Measurements from ENCODE around the gene TBC1D16. TPM values are rescaled to one million over a fixed set of nuclear protein-coding genes. Genes with fewer than 3 reads are reported as not detected.
"Not testable (repeated sequence)": the region's sequence is repeated elsewhere in the genome, so short reads cannot be mapped to it uniquely, and the experiment has no call there.

Gene TBC1D16
- total and polyA plus RNA-seq, 2 donors from 2014 or later, result 9.1 to 68.0 TPM

- H3K27me3 ChIP-seq (ENCODE audit: control insufficient read depth, insufficient read depth, low read length), result no peaks in the 10 kb centered on the region
- TF ChIP-seq CTCF (IDR thresholded peaks at IDR 0.05; ENCODE audit: borderline replicate concordance, extremely low read depth, insufficient read depth), result no peak
- no peaks in the 10 kb centered on the region for H3K36me3 ChIP-seq (ENCODE audit: control insufficient read depth in 2 of 3, insufficient read depth in 3 of 3, low read length in 3 of 3)
- no peak for FAIRE-seq
- no peaks in the 10 kb centered on the region for H3K4me1 ChIP-seq (ENCODE audit: control insufficient read depth in 2 of 3, insufficient read depth in 2 of 3, low read depth in 1 of 3, low read length in 3 of 3)
- no peak for DNase-seq
- no peak overlapping the region for H3K9ac ChIP-seq (ENCODE audit: low read length in 3 of 3)
- H3K27ac ChIP-seq (ENCODE audit: low read depth in 2 of 2, low read length in 2 of 2), result no peak overlapping the region
- intact Hi-C loops (cut with DNase I), result no loop called here
- no peak overlapping the region for H3K4me3 ChIP-seq (ENCODE audit: low read length in 3 of 3)
- H3K9me3 ChIP-seq (ENCODE audit: control insufficient read depth in 2 of 3, insufficient read depth in 1 of 3, low read length in 3 of 3), result peaks cover 0 to 2% (median 0%) of the 10 kb centered on the region in 3 donors
These were observed 69.9 kb downstream of the TBC1D16 start for GRCh38 chr17:79965806-79966205.

- peak in 1 of 5 donors; percentile 30 for DNase-seq
- FAIRE-seq; H3K36me3 ChIP-seq (ENCODE audit: control insufficient read depth in 2 of 3, insufficient read depth in 3 of 3, low read length in 3 of 3); intact Hi-C loops (cut with DNase I); H3K4me1 ChIP-seq (ENCODE audit: control insufficient read depth in 2 of 3, insufficient read depth in 2 of 3, low read depth in 1 of 3, low read length in 3 of 3); H3K27me3 ChIP-seq (ENCODE audit: control insufficient read depth, insufficient read depth, low read length); H3K9me3 ChIP-seq (ENCODE audit: control insufficient read depth in 2 of 3, insufficient read depth in 1 of 3, low read length in 3 of 3); H3K4me3 ChIP-seq (ENCODE audit: low read length in 3 of 3); H3K27ac ChIP-seq (ENCODE audit: low read depth in 2 of 2, low read length in 2 of 2); H3K9ac ChIP-seq (ENCODE audit: low read length in 3 of 3): not testable (repeated sequence)
These were observed 73.2 kb downstream of the TBC1D16 start for GRCh38 chr17:79962467-79962866.

DNA sequence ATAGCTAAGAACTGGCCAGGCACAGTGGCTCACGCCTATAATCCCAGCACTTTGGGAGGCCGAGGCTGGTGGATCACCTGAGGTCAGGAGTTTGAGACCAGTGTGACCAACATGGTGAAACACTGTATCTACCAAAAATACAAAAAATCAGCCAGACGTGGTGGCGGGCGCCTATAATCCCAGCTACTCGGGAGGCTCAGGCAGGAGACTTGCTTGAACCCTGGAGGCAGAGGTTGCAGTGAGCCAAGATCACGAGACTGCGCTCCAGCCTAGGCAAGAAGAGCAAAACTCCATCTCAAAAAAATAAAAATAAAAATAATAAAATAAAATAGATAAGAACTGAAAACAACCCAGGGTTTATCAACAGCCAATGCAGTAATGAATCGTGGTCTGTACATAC is 74.1 kb downstream of the TBC1D16 start:
- H3K36me3 ChIP-seq (ENCODE audit: control insufficient read depth in 2 of 3, insufficient read depth in 3 of 3, low read length in 3 of 3); H3K9me3 ChIP-seq (ENCODE audit: control insufficient read depth in 2 of 3, insufficient read depth in 1 of 3, low read length in 3 of 3); H3K27ac ChIP-seq (ENCODE audit: low read depth in 2 of 2, low read length in 2 of 2); H3K9ac ChIP-seq (ENCODE audit: low read length in 3 of 3); FAIRE-seq; H3K27me3 ChIP-seq (ENCODE audit: control insufficient read depth, insufficient read depth, low read length); H3K4me3 ChIP-seq (ENCODE audit: low read length in 3 of 3); H3K4me1 ChIP-seq (ENCODE audit: control insufficient read depth in 2 of 3, insufficient read depth in 2 of 3, low read depth in 1 of 3, low read length in 3 of 3); intact Hi-C loops (cut with DNase I): not testable (repeated sequence)
- peak in 1 of 5 donors; percentile 13 for DNase-seq

DNA sequence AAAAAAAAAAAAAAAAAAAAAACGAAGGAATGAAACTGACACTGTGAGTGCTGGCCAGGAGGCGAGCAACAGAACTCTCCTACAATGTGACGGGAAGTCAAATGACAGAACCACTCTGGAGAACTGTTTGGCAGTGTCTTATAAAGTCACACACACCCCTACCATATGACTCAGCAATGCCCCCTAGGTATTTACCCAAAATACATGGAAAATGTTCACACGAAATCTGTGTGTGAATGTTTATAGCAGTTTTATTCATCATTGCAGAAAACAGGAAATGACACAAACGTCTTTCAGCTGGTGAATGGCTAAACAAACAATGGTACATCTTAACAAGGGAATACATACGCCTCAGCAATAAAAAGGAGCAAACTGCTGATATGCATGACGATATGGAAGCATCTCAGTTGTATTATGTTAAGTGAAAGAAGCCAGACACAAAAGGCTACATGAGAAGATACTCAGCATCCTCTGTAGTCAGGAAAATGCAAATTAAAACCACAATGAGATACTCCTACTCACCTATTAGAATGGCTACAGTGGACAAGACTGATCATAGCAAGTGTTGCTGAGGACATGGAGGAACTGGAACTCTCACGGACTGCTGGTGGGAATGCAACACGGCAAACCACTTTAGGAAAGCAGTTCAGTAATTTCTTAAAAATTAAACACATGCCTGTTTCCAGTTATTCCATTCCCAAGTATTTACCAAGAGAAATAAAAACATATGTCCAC is 74.7 kb downstream of the TBC1D16 start:
- no peaks in the 10 kb centered on the region for H3K36me3 ChIP-seq (ENCODE audit: control insufficient read depth in 2 of 3, insufficient read depth in 3 of 3, low read length in 3 of 3)
- H3K4me1 ChIP-seq (ENCODE audit: control insufficient read depth in 2 of 3, insufficient read depth in 2 of 3, low read depth in 1 of 3, low read length in 3 of 3), result no peaks in the 10 kb centered on the region
- DNase-seq (no peak), FAIRE-seq (no peak)
- H3K27ac ChIP-seq (ENCODE audit: low read depth in 2 of 2, low read length in 2 of 2), result no peak overlapping the region
- H3K27me3 ChIP-seq (ENCODE audit: control insufficient read depth, insufficient read depth, low read length), result no peaks in the 10 kb centered on the region
- peaks cover 0 to 2% (median 0%) of the 10 kb centered on the region in 3 donors for H3K9me3 ChIP-seq (ENCODE audit: control insufficient read depth in 2 of 3, insufficient read depth in 1 of 3, low read length in 3 of 3)
- H3K9ac ChIP-seq (ENCODE audit: low read length in 3 of 3), result no peak overlapping the region
- no peak overlapping the region for H3K4me3 ChIP-seq (ENCODE audit: low read length in 3 of 3)
- TF ChIP-seq CTCF (IDR thresholded peaks at IDR 0.05; ENCODE audit: borderline replicate concordance, extremely low read depth, insufficient read depth), result no peak
- intact Hi-C loops (cut with DNase I), result no loop called here
